ENCODE measurements around the gene LRMDA.

- TF ChIP-seq CTCF (IDR thresholded peaks at IDR 0.05) (no peak), EZH2 (IDR thresholded peaks at IDR 0.05; ENCODE audit: borderline replicate concordance, insufficient read depth, low read depth, low read length, poor library complexity, severe bottlenecking) (no peak)
Measured at GRCh38 chr10:75429159-75429827, 2.1 kb upstream of the LRMDA start.
